CD4-positive, alpha-beta T cell treated with Interleukin-1 beta for 1 hour (primary cell): ENCODE measurements around the gene PRPF39.
"Not testable (repeated sequence)": the region's sequence is repeated elsewhere in the genome, so short reads cannot be mapped to it uniquely, and the experiment has no call there.

Experiments used
- DNase-seq, 2 donors: peaks; one replicate each; pipeline ENCODE4 v3.0.0-alpha.2; 2020 to 2022

PRPF39 gene, protein sequence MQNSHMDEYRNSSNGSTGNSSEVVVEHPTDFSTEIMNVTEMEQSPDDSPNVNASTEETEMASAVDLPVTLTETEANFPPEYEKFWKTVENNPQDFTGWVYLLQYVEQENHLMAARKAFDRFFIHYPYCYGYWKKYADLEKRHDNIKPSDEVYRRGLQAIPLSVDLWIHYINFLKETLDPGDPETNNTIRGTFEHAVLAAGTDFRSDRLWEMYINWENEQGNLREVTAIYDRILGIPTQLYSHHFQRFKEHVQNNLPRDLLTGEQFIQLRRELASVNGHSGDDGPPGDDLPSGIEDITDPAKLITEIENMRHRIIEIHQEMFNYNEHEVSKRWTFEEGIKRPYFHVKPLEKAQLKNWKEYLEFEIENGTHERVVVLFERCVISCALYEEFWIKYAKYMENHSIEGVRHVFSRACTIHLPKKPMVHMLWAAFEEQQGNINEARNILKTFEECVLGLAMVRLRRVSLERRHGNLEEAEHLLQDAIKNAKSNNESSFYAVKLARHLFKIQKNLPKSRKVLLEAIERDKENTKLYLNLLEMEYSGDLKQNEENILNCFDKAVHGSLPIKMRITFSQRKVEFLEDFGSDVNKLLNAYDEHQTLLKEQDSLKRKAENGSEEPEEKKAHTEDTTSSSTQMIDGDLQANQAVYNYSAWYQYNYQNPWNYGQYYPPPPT

DNA sequence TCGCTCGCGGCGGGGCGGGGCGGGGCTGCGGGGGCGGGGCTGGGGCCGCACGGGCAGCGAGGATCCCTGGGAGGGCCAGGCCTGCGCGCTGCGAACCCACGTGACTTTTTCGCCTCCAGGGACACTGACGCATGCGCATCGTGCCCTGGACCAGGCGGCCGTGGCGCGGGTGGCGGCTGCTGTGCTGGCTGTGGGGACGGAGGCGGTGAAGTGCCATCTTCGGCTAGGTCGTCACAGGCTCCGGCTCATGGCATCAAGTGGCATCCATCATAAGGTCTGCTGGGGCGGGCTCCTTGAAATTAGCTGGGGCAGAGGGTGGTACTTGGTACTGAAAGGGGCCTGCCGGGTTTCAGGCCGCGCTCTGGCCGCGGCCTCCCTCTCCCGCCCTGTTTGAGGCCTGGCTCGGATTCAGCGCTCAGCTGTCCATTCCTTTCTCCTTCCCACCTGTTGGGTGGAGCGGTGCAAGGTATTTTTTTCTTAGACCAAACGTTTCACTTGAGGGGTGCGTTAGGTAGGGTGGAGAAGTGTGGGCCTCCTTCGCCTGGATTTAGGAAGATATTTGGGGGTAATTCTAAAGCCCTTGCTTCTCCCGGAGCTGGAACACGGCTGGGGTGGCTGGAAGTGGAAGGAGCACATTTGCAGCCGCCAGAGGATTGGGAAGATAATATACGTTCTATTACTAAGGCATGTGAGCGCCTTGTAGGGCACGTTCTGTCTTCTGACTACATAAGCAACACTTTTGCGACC lies at the start of gene PRPF39:
Gene PRPF39 (plus strand): TSS at position 141 of the 747 bp plus-strand sequence. CDS start 11,124 bp downstream, outside the sequence.
- DNase-seq: peak; percentile 96

DNA sequence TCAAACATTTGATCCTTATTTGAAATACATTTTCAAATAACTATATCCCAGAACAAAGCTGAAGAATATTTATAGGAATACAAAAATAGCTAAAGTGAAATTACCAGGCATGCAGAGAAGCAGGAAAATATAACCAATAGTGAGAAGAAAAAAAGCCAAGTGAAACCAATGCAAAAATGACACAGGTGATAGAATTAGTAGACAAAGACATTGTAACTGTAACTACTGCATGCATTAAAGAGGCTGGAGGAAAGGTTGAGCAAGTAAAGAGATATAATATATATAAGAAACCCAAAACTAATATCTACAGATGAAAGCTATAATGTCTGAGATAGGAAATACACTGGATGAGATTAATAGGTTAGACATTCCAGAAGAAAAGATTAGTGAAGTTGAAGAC lies 49.2 kb upstream of the PRPF39 start:
- DNase-seq: no peak

DNA sequence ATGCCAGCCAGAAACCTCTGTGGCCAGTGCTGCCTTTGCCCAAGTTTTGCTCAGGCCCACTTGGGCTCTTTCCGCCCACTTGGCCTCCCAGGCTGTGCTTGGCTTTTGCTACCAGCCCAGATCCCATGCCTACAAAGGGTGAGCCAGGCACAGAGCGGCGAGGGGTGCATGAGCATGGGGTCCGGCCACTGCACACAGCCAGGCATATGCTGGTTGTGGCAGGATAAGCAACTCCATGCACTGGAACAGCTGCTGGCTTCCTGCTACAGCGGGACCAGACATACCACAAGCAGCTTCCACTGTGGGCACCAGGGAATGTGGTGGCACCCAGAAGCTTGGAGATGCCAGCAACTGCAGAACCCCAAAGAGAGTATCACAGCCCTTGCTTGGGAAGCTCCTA lies 45.7 kb upstream of the PRPF39 start:
- no peak for DNase-seq

DNA sequence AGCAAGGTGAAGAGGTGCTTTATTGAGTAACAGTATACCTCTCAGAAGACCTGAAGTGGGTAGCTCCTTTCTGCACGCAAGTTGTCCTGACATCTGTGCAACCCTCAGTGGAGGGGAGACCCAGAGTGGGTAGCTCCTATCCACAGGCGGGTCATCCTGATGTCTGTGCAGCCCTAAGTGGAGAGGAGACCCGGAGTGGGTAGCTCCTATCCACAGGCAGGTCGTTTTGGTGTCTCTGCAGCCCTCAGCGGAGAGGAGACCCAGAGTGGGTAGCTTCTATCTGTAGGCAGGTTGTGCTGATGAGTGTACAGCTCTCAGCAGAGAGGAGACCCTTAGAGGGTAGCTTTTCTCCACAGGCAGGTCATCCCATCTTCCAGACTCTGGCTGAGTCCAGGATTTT lies 45.1 kb upstream of the PRPF39 start:
- no peak for DNase-seq

DNA sequence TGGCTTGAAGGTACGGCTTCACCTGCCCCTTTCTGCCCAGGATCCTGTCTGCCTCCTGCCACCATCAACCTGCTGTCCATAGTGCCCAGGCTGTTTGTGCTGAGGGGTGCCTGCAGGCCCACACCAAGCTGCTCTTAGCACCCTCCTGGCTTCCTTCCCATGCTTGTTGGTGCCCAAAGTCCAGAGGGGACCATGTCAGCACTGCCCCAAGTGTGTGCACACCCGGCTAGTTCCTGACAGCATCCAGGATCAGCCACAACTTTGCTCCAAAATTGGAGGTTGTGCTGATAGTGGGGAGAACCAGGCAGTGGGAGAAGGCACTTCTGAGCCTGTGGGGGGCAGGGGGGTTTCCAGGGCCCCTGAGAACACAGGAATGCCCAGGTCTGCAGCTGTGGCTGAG lies 44.5 kb upstream of the PRPF39 start:
- no peak for DNase-seq

DNA sequence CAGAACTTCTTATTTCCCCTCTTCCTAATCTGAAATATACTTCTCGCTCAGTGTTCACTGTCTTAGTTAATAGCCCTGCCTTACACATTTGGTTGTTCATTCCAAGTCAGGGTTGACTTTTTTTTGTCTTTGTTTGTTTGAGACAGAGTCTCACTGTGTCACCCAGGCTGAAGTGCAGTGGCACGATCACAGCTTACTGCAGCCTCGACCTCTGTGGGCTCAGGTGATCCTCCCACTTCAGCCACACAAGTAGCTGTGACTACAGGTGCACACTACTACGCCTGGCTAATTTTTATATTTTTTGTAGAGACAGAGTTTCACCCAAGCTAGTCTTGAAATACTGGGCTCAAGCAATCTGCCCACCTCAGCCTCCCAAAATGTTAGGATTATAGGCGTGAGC lies 42.3 kb upstream of the PRPF39 start:
- DNase-seq: no peak

DNA sequence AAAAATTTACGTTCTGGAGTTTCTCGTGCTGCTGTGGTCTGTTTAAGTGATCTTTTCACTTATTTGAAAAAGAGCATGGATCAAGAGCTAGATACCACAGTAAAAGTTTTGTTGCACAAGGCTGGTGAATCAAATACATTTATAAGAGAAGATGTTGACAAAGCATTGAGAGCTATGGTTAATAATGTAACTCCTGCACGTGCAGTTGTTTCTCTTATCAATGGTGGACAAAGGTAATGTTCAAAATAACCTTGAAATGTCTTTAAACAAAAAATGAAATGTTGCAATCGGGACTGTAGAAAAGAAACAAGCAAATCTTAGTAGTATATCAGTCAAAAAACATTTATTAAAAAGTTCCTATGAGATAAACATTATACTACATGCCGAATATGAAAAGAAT lies 39.3 kb upstream of the PRPF39 start:
- DNase-seq: no peak

DNA sequence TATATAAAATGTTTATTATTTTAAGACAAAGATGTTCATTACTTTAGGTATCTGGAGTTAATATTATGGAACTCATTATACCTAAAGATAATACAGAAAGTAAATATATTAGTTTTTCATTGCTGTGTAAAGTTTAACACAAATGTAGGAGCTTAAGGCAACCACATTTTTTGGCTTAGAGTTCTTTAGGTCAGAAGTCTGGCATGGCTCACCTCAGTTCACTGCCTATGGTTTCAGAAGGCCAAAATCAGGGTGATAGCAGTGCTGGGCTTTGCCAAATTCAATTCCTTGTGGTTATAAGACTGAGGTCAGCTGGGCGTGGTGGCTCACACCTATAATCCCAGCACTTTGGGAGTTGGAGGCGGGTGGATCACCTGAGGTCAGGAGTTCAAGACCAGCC lies 35.5 kb upstream of the PRPF39 start:
- DNase-seq: no peak

DNA sequence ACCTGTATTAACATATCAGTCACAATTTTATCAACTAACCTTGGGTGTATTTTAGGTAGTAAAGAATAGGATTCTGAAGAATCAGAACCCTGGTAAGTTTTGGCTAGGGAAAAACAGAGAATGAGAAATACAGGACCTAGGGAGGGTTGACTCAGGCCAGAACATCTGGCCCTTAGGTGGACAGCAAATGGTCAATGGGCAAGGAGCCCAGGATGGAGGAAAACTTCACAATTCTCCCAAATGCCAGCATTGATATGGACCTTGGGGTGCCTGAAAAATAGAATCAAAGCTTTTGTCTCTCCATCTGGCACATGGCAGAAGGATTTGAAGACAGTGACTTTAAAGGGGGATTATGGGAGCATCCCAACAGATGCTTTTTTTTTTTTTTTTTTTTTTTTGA lies 32.7 kb upstream of the PRPF39 start:
- no peak for DNase-seq

DNA sequence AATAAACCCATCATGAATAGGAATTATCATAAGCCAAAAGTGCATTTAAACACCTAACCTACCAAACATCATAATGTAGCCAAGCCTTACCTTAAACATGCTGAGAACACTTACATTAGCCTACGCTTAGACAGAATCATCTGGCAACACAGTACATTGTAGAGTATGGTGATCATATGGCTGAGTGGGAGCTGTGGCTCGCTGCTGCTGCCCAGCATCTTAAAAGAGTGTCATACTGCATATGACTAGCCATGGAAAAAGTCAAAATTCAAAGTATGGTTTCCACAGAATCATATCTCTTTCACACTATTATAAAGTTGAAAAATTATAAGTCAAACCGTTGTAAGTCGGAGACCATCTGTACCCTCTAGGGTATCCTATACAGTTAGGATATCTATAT lies 32.0 kb upstream of the PRPF39 start:
- DNase-seq: no peak

DNA sequence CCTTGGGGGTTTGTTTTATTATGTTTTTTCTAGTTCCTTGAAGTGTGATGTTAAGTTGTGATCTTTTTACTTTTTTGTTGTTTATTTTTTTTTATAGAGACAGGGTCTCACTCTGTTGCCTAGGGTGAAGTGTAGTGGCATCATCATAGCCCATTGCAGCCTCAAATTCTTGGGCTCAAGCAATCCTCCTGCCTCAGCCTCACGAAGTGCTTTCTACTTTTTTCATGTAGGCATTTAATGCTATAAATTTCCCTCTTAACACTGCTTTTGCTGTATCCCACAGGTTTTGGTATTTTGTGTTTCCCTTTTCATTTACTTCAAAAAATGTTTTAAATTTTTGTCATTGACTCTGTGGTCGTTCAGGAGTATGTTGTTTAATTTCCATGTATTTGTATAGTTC lies 26.6 kb upstream of the PRPF39 start:
- no peak for DNase-seq

DNA sequence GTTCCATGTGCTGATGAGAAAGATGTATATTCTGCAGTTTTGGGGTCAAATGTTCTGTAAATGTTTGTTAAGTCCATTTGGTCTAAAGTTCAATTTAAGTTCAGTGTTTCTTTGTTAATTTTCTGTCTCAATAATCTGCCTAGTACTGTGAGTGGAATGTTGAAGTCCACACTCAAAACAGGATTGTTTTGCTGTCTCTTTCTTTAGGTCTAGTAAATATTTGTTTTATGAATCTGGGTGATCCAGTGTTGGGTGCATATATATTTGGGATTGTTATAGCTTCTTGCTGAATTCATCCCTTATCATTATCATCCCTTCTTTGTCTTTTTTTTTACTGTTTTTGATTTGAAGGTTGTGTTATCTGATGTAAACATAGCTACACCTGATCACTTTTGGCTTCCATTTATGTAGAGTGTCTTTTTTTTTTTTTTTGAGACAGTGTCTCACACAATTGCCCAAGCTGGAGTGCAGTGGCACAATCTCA lies 26.0 kb upstream of the PRPF39 start:
- DNase-seq: no peak

DNA sequence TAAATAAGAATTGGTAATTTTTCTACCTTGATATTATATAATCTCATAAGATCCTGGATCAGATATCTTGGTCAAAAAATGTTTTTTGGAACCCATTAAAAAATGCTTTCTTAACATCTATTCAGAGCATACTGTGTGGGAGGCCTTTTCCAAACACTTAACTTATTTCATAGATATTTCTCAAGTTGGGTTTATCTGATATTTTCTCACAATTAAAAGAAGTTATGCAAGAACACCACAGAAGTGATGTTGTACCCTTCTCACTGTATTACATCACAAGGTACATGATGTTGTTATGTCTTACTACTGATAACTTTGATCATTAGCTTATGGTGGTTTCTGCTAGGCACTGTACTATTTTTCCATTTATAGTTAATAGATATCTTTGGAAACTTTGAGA lies 23.4 kb upstream of the PRPF39 start:
- no peak for DNase-seq

DNA sequence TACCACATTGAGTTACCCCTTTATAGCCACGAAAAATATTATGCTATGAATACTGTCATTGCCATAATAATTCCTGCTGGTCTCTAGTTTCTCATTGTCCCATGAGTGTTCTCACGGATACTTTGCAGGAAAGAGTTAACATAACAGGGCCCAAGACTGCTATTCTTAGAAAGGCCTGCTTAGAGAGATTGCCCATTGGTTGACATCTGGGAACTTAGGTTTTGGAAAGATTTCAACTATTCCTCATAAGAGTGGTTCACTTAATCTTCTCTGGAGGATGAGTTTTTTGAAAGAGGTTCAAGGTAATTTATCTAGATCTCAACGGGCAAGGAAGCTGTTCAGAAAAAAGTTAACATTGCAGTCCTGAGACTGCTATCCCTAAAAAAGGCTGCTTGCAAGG lies 18.4 kb upstream of the PRPF39 start:
- DNase-seq: no peak

DNA sequence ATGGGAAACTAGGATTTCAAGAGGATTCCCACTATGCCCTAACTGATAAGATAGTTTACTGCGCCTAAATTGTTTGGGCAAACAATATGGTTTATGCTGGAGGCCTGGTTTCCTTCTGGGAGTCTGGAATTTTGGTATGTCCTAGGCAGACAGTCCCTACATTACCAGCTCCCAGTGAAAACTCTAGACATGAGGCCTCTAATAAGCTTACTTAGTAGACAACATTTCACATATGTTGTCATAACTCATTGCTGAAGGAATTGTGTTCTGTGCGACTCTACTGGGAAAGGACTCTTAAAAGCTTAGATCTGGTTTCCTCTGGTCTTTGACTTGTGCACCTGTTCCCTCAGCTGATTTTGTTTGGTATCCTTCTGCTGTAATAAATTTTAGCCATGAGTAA lies 18.0 kb upstream of the PRPF39 start:
- DNase-seq: no peak

DNA sequence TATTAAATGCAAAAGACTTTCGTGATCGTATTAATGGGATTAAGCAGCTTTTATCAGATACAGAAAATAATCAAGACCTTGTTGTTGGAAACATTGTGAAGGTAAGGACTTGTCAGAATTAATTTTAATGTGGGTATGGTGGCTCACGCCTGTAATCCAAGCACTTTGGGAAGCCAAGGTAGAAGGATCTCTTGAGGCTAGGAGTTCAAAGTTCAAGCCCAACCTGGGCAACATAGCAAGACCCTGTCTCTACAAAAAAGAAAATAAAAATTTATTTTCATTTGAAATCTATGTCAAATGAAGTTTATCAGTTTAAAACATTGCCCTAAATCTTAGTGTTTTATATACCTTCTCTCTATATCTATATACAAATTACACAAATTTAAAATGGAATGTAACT lies 17.2 kb upstream of the PRPF39 start:
- no peak for DNase-seq

DNA sequence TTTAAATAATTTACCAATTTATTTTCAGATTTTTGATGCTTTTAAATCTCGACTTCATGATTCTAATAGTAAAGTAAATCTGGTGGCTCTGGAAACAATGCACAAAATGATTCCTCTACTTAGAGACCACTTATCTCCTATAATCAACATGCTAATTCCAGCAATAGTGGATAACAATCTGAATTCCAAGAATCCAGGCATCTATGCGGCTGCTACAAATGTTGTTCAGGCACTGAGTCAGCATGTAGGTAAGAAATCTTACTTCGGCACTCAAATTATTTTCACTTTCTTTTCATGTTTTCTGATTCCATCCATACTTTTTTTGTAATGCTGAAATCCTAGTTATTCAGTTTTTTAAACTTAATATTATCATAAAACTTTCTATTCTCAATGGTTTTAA lies 15.5 kb upstream of the PRPF39 start:
- no peak for DNase-seq

DNA sequence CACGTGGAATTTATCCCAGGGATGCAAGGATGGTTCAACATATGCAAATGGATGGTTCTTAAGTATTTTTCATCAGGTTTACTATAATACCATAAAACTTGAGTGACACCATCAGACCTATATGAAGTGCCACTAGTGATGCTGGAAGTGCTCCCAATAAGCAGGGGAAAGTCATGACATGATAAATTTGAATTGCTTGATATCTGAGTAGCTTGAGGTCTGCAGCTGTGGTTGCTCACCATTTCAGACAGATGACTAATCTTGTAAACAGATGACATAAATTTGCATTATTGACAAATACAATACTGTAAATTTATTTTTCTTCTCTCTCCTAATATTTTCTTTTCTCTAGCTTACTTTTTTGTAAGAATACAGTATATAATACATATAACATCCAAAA lies 13.7 kb upstream of the PRPF39 start:
- no peak for DNase-seq

DNA sequence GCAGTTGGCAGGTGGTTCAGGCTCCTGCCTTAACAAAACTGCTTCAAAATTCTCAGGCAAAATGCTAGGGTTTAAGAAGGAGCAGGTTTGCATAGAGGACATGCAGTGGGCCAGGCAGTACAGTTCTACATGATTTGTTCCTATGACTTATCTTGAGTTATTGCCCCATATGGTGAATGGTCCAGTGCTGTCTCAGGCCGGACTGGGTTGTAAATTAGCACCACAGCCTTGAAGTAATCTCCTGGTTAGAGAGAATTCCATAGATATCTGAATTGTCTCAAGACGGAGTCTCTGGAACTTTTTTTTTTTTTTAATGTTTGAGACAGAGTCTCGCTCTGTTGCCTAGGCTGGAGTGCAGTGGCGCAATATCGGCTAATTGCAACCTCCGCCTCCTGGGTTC lies 11.8 kb upstream of the PRPF39 start:
- DNase-seq: no peak

DNA sequence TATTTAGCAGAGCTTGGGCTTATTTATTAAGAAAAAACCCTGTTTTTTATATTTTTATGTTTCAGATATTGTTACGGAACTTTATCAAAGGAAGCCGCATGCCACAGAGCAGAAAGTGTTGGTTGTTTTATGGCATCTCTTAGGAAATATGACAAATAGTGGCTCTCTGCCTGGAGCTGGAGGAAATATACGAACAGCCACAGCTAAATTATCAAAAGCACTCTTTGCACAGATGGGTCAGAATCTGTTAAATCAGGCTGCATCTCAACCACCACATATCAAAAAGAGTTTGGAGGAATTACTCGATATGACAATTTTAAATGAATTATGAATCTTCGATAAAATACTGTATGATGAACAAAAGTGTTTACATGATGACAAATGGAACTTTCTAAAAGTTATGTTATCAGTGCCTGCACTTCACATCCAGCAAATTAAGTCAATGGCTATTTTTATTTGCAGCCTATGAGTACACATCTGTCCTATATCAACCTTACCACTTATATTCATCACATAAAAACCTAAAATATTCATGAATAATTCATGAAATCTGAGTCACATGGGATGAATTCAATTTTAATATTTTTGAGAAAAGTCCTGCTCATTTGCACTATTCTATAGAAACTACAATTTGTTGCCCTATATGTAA lies 10.6 kb upstream of the PRPF39 start:
- DNase-seq: no peak

DNA sequence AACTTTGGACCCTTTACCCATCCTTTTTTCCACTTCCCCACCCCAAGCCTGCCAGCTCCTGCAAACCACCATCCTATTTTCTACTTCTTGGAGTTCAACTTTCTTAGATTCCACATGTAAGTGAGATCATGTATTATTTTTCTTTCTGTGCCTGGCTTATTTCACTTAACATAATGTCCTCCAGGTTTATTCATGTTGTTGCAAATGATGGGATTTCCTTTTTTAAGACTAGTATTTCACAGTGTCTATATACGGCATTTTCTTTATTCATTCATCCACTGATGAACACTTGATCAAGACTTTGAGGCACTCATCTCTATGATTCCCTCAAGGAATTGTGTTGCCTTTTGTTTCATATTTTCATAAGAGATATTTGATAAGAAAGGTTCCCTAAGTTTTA lies 5.6 kb upstream of the PRPF39 start:
- DNase-seq: no peak

DNA sequence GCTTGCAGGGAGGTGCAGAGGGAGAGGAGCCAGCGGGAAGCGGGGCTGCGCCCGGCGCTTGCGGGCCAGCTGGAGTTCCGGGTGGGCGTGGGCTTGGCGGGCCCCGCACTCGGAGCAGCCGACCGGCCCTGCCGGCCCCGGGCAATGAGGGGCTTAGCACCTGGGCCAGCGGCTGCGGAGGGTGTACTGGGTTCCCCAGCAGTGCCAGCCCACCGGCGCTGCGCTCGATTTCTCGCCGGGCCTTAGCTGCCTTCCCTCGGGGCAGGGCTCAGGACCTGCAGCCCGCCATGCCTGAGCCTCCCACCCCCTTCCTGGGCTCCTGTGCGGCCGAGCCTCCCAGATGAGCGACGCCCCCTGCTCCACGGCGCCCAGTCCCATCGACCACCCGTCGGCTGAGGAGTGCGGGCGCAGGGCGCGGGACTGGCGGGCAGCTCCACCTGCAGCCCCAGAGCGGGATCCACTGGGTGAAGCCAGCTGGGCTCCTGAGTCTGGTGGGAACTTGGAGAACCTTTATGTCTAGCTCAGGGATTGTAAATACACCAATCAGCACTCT lies 3.4 kb upstream of the PRPF39 start:
- DNase-seq: not testable (repeated sequence)

DNA sequence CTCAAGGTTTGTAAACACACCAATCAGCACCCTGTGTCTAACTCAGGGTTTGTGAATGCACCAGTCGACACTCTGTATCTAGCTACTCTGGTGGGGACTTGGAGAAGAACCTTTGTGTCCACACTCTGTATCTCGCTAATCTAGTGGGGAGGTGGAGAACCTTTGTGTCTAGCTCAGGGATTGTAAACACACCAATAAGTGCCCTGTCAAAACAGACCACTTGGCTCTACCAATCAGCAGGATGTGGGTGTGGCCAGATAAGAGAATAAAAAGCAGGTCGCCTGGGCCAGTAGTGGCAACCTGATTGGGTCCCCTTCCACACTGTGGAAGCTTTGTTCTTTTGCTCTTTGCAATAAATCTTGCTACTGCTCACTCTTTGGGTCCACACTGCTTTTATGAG lies 2.8 kb upstream of the PRPF39 start:
- not testable (repeated sequence) for DNase-seq
